Measurements from ENCODE around the gene ITPR1. TPM values are rescaled to one million over a fixed set of nuclear protein-coding genes. Genes with fewer than 3 reads are reported as not detected.

ITPR1 gene
- total and polyA plus RNA-seq, 12 donors, result 9.7 to 40.3 (median 18.8) TPM

GRCh38 chr3:4543110-4543509 lies 50.0 kb downstream of the ITPR1 start:
- ATAC-seq (no peak), DNase-seq (no peak)
- Histone ChIP-seq H3K9me3 (peaks cover 0 to 32% (median 0%) of the 10 kb centered on the region in 11 donors), H3K27ac (no peak overlapping the region), H3K36me3 (no peaks in the 10 kb centered on the region), H3K4me1 (peaks cover 0 to 9% (median 3%) of the 10 kb centered on the region in 9 donors), H3K27me3 (no peaks in the 10 kb centered on the region), H3K4me3 (no peak overlapping the region)
- intact Hi-C loops (cut with DNase I), result no loop called here
- no peak for TF ChIP-seq CTCF (IDR thresholded peaks at IDR 0.05)
- WGBS, 2 donors, result 81 to 82% methylated on average over 2 of the region's 2 CpGs

GRCh38 chr3:4546346-4547178 lies 53.4 kb downstream of the ITPR1 start:
- no peak overlapping the region for H3K27ac ChIP-seq
- intact Hi-C loops (cut with DNase I), result loop anchor here in 1 of 10 donors (5.0 kb wide), 1 partner anchor 36 kb away; no protein-coding TSS in a partner anchor
- TF ChIP-seq CTCF (IDR thresholded peaks at IDR 0.05), result no peak
- H3K4me1 ChIP-seq, result peaks cover 0 to 41% (median 27%) of the 10 kb centered on the region in 9 donors
- DNase-seq (no peak), ATAC-seq (peak in 1 of 8 donors; percentile 27)
- 85% methylated on average over 9 of the region's 9 CpGs for WGBS, 2 donors
- H3K4me3 ChIP-seq, result no peak overlapping the region
- no peaks in the 10 kb centered on the region for H3K27me3 ChIP-seq
- H3K9me3 ChIP-seq, result peaks cover 0 to 6% (median 0%) of the 10 kb centered on the region in 11 donors
- no peaks in the 10 kb centered on the region for H3K36me3 ChIP-seq

GRCh38 chr3:4547799-4548198 lies 54.7 kb downstream of the ITPR1 start:
- Histone ChIP-seq H3K27ac (peak overlapping the region in 1 of 10 donors; percentile 58), H3K27me3 (no peaks in the 10 kb centered on the region), H3K4me1 (peaks cover 0 to 52% (median 36%) of the 10 kb centered on the region in 9 donors), H3K36me3 (no peaks in the 10 kb centered on the region), H3K9me3 (peaks cover 0 to 4% (median 0%) of the 10 kb centered on the region in 11 donors), H3K4me3 (no peak overlapping the region)
- intact Hi-C loops (cut with DNase I), result loop anchor here in 1 of 10 donors (5.0 kb wide), 1 partner anchor 35 kb away; no protein-coding TSS in a partner anchor
- 44 to 63% methylated on average over 4 of the region's 4 CpGs for WGBS, 2 donors
- no peak for TF ChIP-seq CTCF (IDR thresholded peaks at IDR 0.05)
- ATAC-seq, result no peak
- no peak for DNase-seq

- peaks cover 0 to 57% (median 36%) of the 10 kb centered on the region in 9 donors for H3K4me1 ChIP-seq
- WGBS, 2 donors, result 60 to 63% methylated on average over 4 of the region's 4 CpGs
- TF ChIP-seq CTCF (IDR thresholded peaks at IDR 0.05), result no peak
- intact Hi-C loops (cut with DNase I), result loop anchor here in 1 of 10 donors (5.0 kb wide), 1 partner anchor 34 kb away; no protein-coding TSS in a partner anchor
- no peaks in the 10 kb centered on the region for H3K27me3 ChIP-seq
- H3K4me3 ChIP-seq, result no peak overlapping the region
- ATAC-seq (no peak), DNase-seq (no peak)
- peak overlapping the region in 2 of 10 donors; percentile 58 to 77 for H3K27ac ChIP-seq
- no peaks in the 10 kb centered on the region for H3K36me3 ChIP-seq
- H3K9me3 ChIP-seq, result peaks cover 0 to 4% (median 0%) of the 10 kb centered on the region in 11 donors
These were observed 55.2 kb downstream of the ITPR1 start for GRCh38 chr3:4548356-4548755.

Data from heart right ventricle (tissue), 16 donors.